Hepatocyte (in vitro differentiated cells): ENCODE results near the gene PLEKHF1.

Experiments
- CTCF ChIP-seq: fragments of 200-600 bp; sonication (generic); IDR thresholded peaks from 2 replicates; pipeline ENCODE4 v1.5.1; 2016; ENCODE audit warnings: antibody characterized with exemption, mild to moderate bottlenecking; ENCODE audit not compliant: poor library complexity
- EZH2 ChIP-seq: fragments of 200-600 bp; sonication (generic); IDR thresholded peaks from 2 replicates; pipeline ENCODE4 v1.6.1; 2016; ENCODE audit warnings: antibody characterized with exemption, mild to moderate bottlenecking, borderline replicate concordance
- EZH2phosphoT487 ChIP-seq: fragments of 200-600 bp; sonication (generic); IDR thresholded peaks from one replicate; pipeline ENCODE4 v1.6.1; 2018; ENCODE audit warnings: antibody characterized with exemption, mild to moderate bottlenecking, low read depth, moderate library complexity; ENCODE audit not compliant: unreplicated experiment, severe bottlenecking

- TF ChIP-seq EZH2phosphoT487 (no peak), CTCF (no peak), EZH2 (no peak)
Observed at GRCh38 chr19:29711584-29712132, 46.4 kb downstream of the PLEKHF1 start.
